ENCODE results near the gene C3orf18. TPM values are rescaled to one million over a fixed set of nuclear protein-coding genes. Genes with fewer than 3 reads are reported as not detected.

Gene C3orf18
- total RNA-seq, 2 experiments from 2014 or later, result 37.9 to 41.3 TPM

DNA sequence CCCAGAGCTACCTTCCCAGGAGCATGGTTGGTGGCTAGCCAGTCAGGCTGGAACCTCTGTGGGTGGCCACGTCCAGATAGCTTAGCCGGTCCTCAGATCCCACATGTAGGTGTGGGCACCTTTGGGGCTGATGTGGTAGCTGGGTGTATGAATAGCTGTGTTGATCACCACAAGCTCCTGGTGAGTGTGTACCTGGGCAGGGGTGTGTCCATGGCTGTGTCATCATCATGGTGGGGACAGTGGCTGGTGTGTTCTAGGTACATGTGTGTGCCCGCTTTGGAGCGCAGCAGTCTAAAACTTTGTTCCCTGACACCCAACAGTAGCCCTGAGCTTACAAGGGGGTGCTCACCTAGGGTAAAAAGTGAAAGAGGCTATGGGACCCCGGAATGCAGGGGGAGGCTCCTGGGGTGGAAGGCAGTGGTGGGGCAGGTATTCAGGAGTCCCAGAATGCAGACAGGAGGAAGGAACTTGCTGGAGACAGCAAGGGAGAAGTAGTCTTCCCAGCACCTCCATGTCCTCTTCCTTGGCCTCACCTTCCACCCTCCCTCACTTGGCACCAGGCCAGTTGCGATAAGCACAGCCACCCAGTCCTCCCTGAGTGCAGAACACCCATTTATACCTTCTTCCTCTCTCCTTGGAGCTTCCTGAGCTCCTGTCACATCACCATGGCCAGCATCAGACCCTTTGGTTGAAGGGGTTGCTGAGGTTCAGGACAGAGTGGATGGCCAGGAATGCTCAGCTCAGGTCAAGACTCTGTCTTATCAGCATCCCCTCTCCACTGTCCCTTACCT, 42.8 kb upstream of the C3orf18 start:
- CTCF ChIA-PET, result interaction anchor here (0.7 to 25.1 kb wide), 6 partner anchors 10 to 761 kb away, joined by 3 to 769 read pairs (median 41); partner anchors contain the start of genes C3orf18 and HEMK1

DNA sequence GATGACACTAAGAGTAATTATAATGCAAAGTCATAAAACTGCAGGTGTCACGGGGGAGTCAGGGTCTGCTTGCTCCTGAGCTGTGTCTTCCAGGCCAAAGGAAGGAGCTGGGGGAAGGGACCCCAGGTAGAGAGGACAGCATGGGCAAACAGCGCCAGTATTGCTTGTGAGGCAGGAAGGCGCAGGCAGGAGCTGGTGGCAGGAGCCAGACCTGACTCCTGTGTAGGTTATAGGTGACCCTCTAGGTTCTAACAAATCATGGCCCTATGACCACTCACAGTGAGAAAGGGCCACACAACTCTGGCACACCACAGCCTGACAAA, 42.2 kb upstream of the C3orf18 start:
- DNase-seq, result peak; percentile 37
- Mint-ChIP-seq H3K4me1 (ENCODE audit: low read depth) (peaks cover 15% of the 10 kb centered on the region), H3K27ac (peak overlapping the region; percentile 100), H3K27me3 (no peaks in the 10 kb centered on the region), H3K36me3 (ENCODE audit: low read depth) (peaks cover 98% of the 10 kb centered on the region), H3K9me3 (no peaks in the 10 kb centered on the region), H3K4me3 (peak overlapping the region; percentile 94)
- POLR2A ChIA-PET, result interaction anchor here (0.9 to 25.8 kb wide), 14 partner anchors 1 to 778 kb away, joined by 3 to 2276 read pairs (median 6); partner anchors contain the start of genes C3orf18, CISH, DOCK3 and HEMK1
- TF ChIP-seq, protein P1, sequence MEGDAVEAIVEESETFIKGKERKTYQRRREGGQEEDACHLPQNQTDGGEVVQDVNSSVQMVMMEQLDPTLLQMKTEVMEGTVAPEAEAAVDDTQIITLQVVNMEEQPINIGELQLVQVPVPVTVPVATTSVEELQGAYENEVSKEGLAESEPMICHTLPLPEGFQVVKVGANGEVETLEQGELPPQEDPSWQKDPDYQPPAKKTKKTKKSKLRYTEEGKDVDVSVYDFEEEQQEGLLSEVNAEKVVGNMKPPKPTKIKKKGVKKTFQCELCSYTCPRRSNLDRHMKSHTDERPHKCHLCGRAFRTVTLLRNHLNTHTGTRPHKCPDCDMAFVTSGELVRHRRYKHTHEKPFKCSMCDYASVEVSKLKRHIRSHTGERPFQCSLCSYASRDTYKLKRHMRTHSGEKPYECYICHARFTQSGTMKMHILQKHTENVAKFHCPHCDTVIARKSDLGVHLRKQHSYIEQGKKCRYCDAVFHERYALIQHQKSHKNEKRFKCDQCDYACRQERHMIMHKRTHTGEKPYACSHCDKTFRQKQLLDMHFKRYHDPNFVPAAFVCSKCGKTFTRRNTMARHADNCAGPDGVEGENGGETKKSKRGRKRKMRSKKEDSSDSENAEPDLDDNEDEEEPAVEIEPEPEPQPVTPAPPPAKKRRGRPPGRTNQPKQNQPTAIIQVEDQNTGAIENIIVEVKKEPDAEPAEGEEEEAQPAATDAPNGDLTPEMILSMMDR (IDR thresholded peaks at IDR 0.05), result no peak
- CTCF ChIA-PET, result interaction anchor here (0.7 to 25.1 kb wide), 6 partner anchors 9 to 762 kb away, joined by 3 to 769 read pairs (median 41); partner anchors contain the start of genes C3orf18 and HEMK1
- ATAC-seq, result no peak
- intact Hi-C loops (cut with micrococcal nuclease), result no loop called here

More for the DNA sequence above, 42.8 kb upstream of the C3orf18 start:
- peak overlapping the region; percentile 100 for H3K27ac Mint-ChIP-seq
- no peaks in the 10 kb centered on the region for H3K27me3 Mint-ChIP-seq
- intact Hi-C loops (cut with micrococcal nuclease), result no loop called here
- TF ChIP-seq, protein P1 (IDR thresholded peaks at IDR 0.05), result no peak
- H3K4me1 Mint-ChIP-seq (ENCODE audit: low read depth), result peaks cover 13% of the 10 kb centered on the region
- DNase-seq (peak; percentile 75), ATAC-seq (peak; percentile 2)
- no peaks in the 10 kb centered on the region for H3K9me3 Mint-ChIP-seq
- H3K4me3 Mint-ChIP-seq, result peak overlapping the region; percentile 94
- POLR2A ChIA-PET, result interaction anchor here (0.9 to 25.8 kb wide), 15 partner anchors 2 to 777 kb away, joined by 3 to 2276 read pairs (median 6); partner anchors contain the start of genes C3orf18, CISH, DOCK3 and HEMK1
- H3K36me3 Mint-ChIP-seq (ENCODE audit: low read depth), result peaks cover 97% of the 10 kb centered on the region

DNA sequence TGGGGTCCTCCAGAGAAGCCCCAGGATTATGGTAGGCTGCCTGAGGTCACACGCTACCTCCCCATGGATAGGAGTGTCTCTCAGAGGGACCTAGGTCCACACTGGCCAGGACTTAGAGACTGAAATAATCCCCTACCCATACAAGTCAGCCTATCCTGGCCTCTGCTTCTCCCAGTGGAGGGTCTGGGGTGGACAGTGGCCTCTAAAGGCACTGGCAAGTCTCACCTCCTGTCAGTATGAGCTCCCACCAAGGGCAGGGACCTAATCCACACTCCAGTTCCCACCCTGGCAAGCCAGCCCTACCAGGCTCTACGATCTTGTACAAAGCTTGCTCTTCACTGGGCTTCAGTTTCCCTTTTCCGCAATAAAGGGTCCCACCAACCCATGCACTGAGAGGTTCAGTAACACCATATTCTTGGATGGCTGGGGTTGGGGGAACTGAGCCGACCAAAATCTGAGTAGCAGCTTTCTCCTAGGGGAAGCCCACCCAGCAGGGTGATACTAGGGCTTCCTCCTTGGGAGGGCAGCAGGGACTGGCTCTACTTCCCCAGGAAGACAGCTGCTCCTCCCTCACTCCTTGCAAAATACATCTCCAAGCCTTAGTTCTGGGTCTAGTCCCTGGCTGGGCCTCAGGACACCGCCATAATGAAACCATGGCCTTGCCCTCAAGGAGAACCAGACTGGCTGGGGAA, 41.7 kb upstream of the C3orf18 start:
- CTCF ChIA-PET, result interaction anchor here (0.7 to 25.1 kb wide), 6 partner anchors 8 to 762 kb away, joined by 3 to 769 read pairs (median 41); partner anchors contain the start of genes C3orf18 and HEMK1
- intact Hi-C loops (cut with micrococcal nuclease), result no loop called here
- Mint-ChIP-seq H3K4me1 (ENCODE audit: low read depth) (peaks cover 17% of the 10 kb centered on the region), H3K4me3 (peak overlapping the region; percentile 94), H3K27ac (peak overlapping the region; percentile 100), H3K9me3 (no peaks in the 10 kb centered on the region), H3K36me3 (ENCODE audit: low read depth) (peaks cover 98% of the 10 kb centered on the region), H3K27me3 (no peaks in the 10 kb centered on the region)
- POLR2A ChIA-PET, result interaction anchor here (0.9 to 25.8 kb wide), 13 partner anchors 1 to 776 kb away, joined by 3 to 2276 read pairs (median 6); partner anchors contain the start of genes C3orf18, CISH, DOCK3 and HEMK1
- no peak for ATAC-seq
- no peak for DNase-seq
- TF ChIP-seq, protein P1 (IDR thresholded peaks at IDR 0.05), result no peak

DNA sequence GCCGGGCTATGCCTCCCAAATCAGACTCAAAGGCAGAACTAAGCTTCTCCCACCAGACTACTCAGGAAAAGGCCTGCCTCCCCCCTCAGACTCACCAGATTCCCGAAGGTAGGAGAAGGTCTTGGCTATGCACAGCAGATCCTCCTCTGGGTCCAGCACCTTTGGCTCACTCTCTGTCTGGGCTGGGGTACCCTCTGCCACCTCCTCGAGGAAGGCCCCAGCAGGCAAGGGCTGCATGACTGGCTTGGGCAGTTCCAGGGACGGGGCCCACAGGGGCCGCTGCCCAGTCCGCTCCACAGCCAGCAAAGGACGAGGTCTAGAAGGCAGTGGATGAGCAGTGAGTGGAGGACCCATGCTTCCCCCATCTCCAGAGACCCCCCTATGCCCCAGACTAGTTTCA, 40.7 kb upstream of the C3orf18 start:
- H3K27me3 Mint-ChIP-seq, result no peaks in the 10 kb centered on the region
- no peak for DNase-seq
- no peak for ATAC-seq
- ChIA-PET CTCF (interaction anchor here (1.4 to 25.1 kb wide), 3 partner anchors 10 to 35 kb away, joined by 4 to 769 read pairs (median 217); partner anchors contain the start of genes C3orf18 and HEMK1), POLR2A (interaction anchor here (0.7 to 25.8 kb wide), 11 partner anchors 0 to 784 kb away, joined by 3 to 2276 read pairs (median 7); partner anchors contain the start of genes C3orf18, CISH, CYB561D2 and HEMK1)
- intact Hi-C loops (cut with micrococcal nuclease), result no loop called here
- H3K4me1 Mint-ChIP-seq (ENCODE audit: low read depth), result peaks cover 27% of the 10 kb centered on the region
- peaks cover 98% of the 10 kb centered on the region for H3K36me3 Mint-ChIP-seq (ENCODE audit: low read depth)
- TF ChIP-seq, protein P1 (IDR thresholded peaks at IDR 0.05), result no peak
- H3K4me3 Mint-ChIP-seq, result peak overlapping the region; percentile 94
- peak overlapping the region; percentile 100 for H3K27ac Mint-ChIP-seq
- no peaks in the 10 kb centered on the region for H3K9me3 Mint-ChIP-seq

All from activated CD8-positive, alpha-beta T cell treated with anti-CD3 and anti-CD28 coated beads for 36 hours (primary cell).